IMR-90 (cell line): ENCODE measurements around the gene NUP210L. TPM values are rescaled to one million over a fixed set of nuclear protein-coding genes. Genes with fewer than 3 reads are reported as not detected.
"Not testable (repeated sequence)": the region's sequence is repeated elsewhere in the genome, so short reads cannot be mapped to it uniquely, and the experiment has no call there.

Experiments used
- ATAC-seq: fragments of 200-7000 bp; cut with Tn5 transposase; 2 replicates; pipeline ENCODE4 v1.9.1; 2020; ENCODE audit warnings: low read depth, mild to moderate bottlenecking, moderate library complexity
- BruUV-seq: library from RNA; stranded (reverse); fragments of 400-500 nt; replicated peaks from 2 replicates; lab custom pipeline; 2021; lab: Mats Ljungman, UMichigan
- CTCF ChIA-PET: fragments of 300-600 bp; formaldehyde crosslinking; extraction: SDS; loops from one replicate; lab custom pipeline; 2021; ENCODE audit warnings: antibody characterized with exemption; lab: Yijun Ruan, JAX
- POLR2A ChIA-PET: fragments of 300-600 bp; sonication (Branson Sonifier 250); formaldehyde crosslinking; loops from one replicate; lab custom pipeline; 2022; ENCODE audit warnings: antibody characterized with exemption; ENCODE audit not compliant: unreplicated experiment; lab: Charles Lee
- DNase-seq: peaks from one replicate; pipeline ENCODE4 v3.0.0; 2013
- H2AFZ ChIP-seq: replicated peaks from 2 replicates; pipeline ENCODE3; 2013; ENCODE audit warnings: low read length, mild to moderate bottlenecking; ENCODE audit not compliant: poor library complexity
- H2AK5ac ChIP-seq: 2 replicates; pipeline ENCODE4 v1.6.1; 2013; ENCODE audit warnings: low read depth, low read length, inconsistent platforms
- H2AK9ac ChIP-seq: replicated peaks from 2 replicates; pipeline ENCODE3; 2013; ENCODE audit warnings: mild to moderate bottlenecking, low read depth, low read length, moderate library complexity; ENCODE audit not compliant: poor library complexity
- H2BK120ac ChIP-seq: 2 replicates; pipeline ENCODE4 v1.6.1; 2013; ENCODE audit warnings: low read depth, low read length, inconsistent platforms
- H2BK15ac ChIP-seq: 3 replicates; pipeline ENCODE4 v1.6.1; 2013; ENCODE audit warnings: low read depth, low read length, inconsistent platforms
- H2BK20ac ChIP-seq: 2 replicates; pipeline ENCODE4 v1.6.1; 2013; ENCODE audit warnings: low read depth, mild to moderate bottlenecking, inconsistent platforms, low read length, moderate library complexity
- H2BK5ac ChIP-seq: 2 replicates; pipeline ENCODE4 v1.6.1; 2013; ENCODE audit warnings: mild to moderate bottlenecking, low read depth, low read length, inconsistent platforms; ENCODE audit not compliant: poor library complexity, severe bottlenecking
- H3K14ac ChIP-seq: replicated peaks from 2 replicates; pipeline ENCODE4 v1.6.1; 2013; ENCODE audit warnings: low read depth, low read length, inconsistent platforms
- H3K18ac ChIP-seq: 2 replicates; pipeline ENCODE4 v1.6.1; 2013; ENCODE audit warnings: low read depth, low read length, control low read depth
- H3K23ac ChIP-seq: 2 replicates; pipeline ENCODE4 v1.6.1; 2013; ENCODE audit warnings: low read depth, low read length, inconsistent platforms
- H3K27ac ChIP-seq: 2 replicates; pipeline ENCODE4 v1.5.1; 2013; ENCODE audit warnings: mild to moderate bottlenecking, control low read depth, low read length; ENCODE audit not compliant: insufficient read depth
- H3K27me3 ChIP-seq: 2 replicates; pipeline ENCODE4 v1.6.1; 2013; ENCODE audit warnings: low read length; ENCODE audit not compliant: control insufficient read depth, insufficient read depth
- H3K36me3 ChIP-seq: 2 replicates; pipeline ENCODE4 v1.6.1; 2013; ENCODE audit warnings: low read length, mixed read lengths; ENCODE audit not compliant: control insufficient read depth, insufficient read depth
- H3K4ac ChIP-seq: 2 replicates; pipeline ENCODE4 v1.6.1; 2013; ENCODE audit warnings: low read depth, low read length, inconsistent platforms
- H3K4me1 ChIP-seq: 2 replicates; pipeline ENCODE4 v1.6.1; 2013; ENCODE audit warnings: low read length, mixed read lengths; ENCODE audit not compliant: control insufficient read depth, insufficient read depth
- H3K4me2 ChIP-seq: 2 replicates; pipeline ENCODE4 v1.6.1; 2013; ENCODE audit warnings: low read depth, mild to moderate bottlenecking, control low read depth, low read length, moderate library complexity
- H3K4me3 ChIP-seq: 2 replicates; pipeline ENCODE4 v1.5.1; 2013; ENCODE audit warnings: low read depth, mild to moderate bottlenecking, control low read depth, low read length, moderate library complexity; ENCODE audit not compliant: insufficient read depth
- H3K56ac ChIP-seq: 2 replicates; pipeline ENCODE4 v1.6.1; 2013; ENCODE audit warnings: low read length, inconsistent platforms; ENCODE audit not compliant: insufficient read depth; ENCODE audit errors: extremely low read depth
- H3K79me1 ChIP-seq, 2 experiments: 2 replicates each; pipeline ENCODE4 v1.6.1; 2013; ENCODE audit warnings: low read length in 2 of 2, inconsistent platforms in 1 of 2, low read depth in 1 of 2
- H3K9ac ChIP-seq: 2 replicates; pipeline ENCODE4 v1.6.1; 2013; ENCODE audit warnings: low read depth, low read length, control low read depth
- H3K9me1 ChIP-seq: 2 replicates; pipeline ENCODE4 v1.6.1; 2013; ENCODE audit warnings: low read length, inconsistent platforms; ENCODE audit not compliant: insufficient read depth
- H3K9me3 ChIP-seq: 2 replicates; pipeline ENCODE4 v1.6.1; 2013; ENCODE audit warnings: low read length; ENCODE audit not compliant: control insufficient read depth, insufficient read depth
- H4K20me1 ChIP-seq: 2 replicates; pipeline ENCODE4 v1.6.1; 2013; ENCODE audit warnings: low read length, inconsistent platforms; ENCODE audit not compliant: insufficient read depth
- H4K5ac ChIP-seq: 2 replicates; pipeline ENCODE4 v1.6.1; 2013; ENCODE audit warnings: mild to moderate bottlenecking, low read depth, low read length, control low read depth
- H4K8ac ChIP-seq, 2 experiments: 2 replicates each; pipeline ENCODE4 v1.6.1; 2013; ENCODE audit warnings: low read depth in 2 of 2, low read length in 2 of 2, control low read depth in 1 of 2, inconsistent platforms in 1 of 2
- H4K91ac ChIP-seq: 2 replicates; pipeline ENCODE4 v1.6.1; 2013; ENCODE audit warnings: low read depth, low read length, inconsistent platforms; ENCODE audit not compliant: insufficient read depth
- BHLHE40 ChIP-seq: fragments of 150-350 bp; IDR thresholded peaks from 2 replicates; pipeline ENCODE4 v1.6.1; 2016; ENCODE audit warnings: mild to moderate bottlenecking, low read depth, low read length
- CEBPB ChIP-seq: IDR thresholded peaks from 2 replicates; pipeline ENCODE4 v1.6.1; 2012; ENCODE audit warnings: low read depth, low read length, improper control_type of control experiment
- CHD1 ChIP-seq: IDR thresholded peaks from 2 replicates; pipeline ENCODE4 v1.6.1; 2012; ENCODE audit warnings: low read depth, low read length, improper control_type of control experiment
- CTCF ChIP-seq: conservative IDR thresholded peaks from 2 replicates; pipeline ENCODE4 v1.5.1; 2012; ENCODE audit warnings: mild to moderate bottlenecking, low read depth, low read length, improper control_type of control experiment
- FOS ChIP-seq: fragments of 150-350 bp; IDR thresholded peaks from 2 replicates; pipeline ENCODE4 v1.6.1; 2016; ENCODE audit warnings: low read depth, low read length
- MAFK ChIP-seq: IDR thresholded peaks from 2 replicates; pipeline ENCODE4 v1.6.1; 2012; ENCODE audit warnings: low read depth, low read length, improper control_type of control experiment
- MXI1 ChIP-seq: IDR thresholded peaks from 2 replicates; pipeline ENCODE4 v1.6.1; 2012; ENCODE audit warnings: low read depth, mild to moderate bottlenecking, low read length, moderate library complexity, borderline replicate concordance
- NFE2L2 ChIP-seq: fragments of 150-350 bp; IDR thresholded peaks from 2 replicates; pipeline ENCODE4 v1.6.1; 2016; ENCODE audit warnings: low read depth, mild to moderate bottlenecking, low read length
- POLR2A ChIP-seq: IDR thresholded peaks from 2 replicates; pipeline ENCODE4 v1.6.1; 2012; ENCODE audit warnings: mild to moderate bottlenecking, low read depth, low read length
- RAD21 ChIP-seq: IDR thresholded peaks from 2 replicates; pipeline ENCODE4 v1.6.1; 2012; ENCODE audit warnings: low read length, improper control_type of control experiment
- RCOR1 ChIP-seq: IDR thresholded peaks from 2 replicates; pipeline ENCODE4 v1.6.1; 2012; ENCODE audit warnings: mild to moderate bottlenecking, low read length, improper control_type of control experiment; ENCODE audit not compliant: insufficient replicate concordance
- WGBS, 2 experiments: methylation state at CpG; one replicate each; pipeline versions ENCODE4 v1.1.5 to v1.1.7; 2013; ENCODE audit warnings: missing lambda C conversion rate in 2 of 2; ENCODE audit not compliant: insufficient read length in 1 of 2; ENCODE audit errors: extremely low coverage in 2 of 2; 5-methylcytosine and 5-hydroxymethylcytosine counted together
- dilution Hi-C: fragments of 300-500 bp; cut with HindIII; formaldehyde crosslinking; loops from one replicate; pipeline ENCODE4 v1.14.3; 2018; ENCODE audit warnings: low sequenced_read_pairs; ENCODE audit not compliant: unreplicated experiment
- in situ Hi-C: fragments of 300-500 bp; cut with MboI; formaldehyde crosslinking; loops from 3 replicates; pipeline ENCODE4 v1.14.3; 2019; ENCODE audit warnings: low sequenced_read_pairs, inconsistent platforms, mixed read lengths
- intact Hi-C: fragments of 100-400 bp; cut with micrococcal nuclease; formaldehyde crosslinking; loops from 2 replicates; pipeline ENCODE4 v1.10.0; 2022
- polyA plus RNA-seq, 3 experiments: library from polyadenylated mRNA; depleted of rRNA; stranded (reverse); fragments of >200 nt; gene quantifications; 2 replicates each; pipeline ENCODE4 v1.2.3, GENCODE V29; 2012; ENCODE audit warnings: low replicate concordance in 1 of 3
- total RNA-seq: library from RNA; depleted of rRNA; stranded (reverse); fragments of >200 nt; gene quantifications from 2 replicates; pipeline ENCODE4 v1.2.3, GENCODE V29; 2012

NUP210L gene
- total and polyA plus RNA-seq, 2 of the 4 experiments (the other 2 are of a cell fraction) = under 0.01 to 0.02 TPM

- TF ChIP-seq RAD21 = no peak
- TF ChIP-seq MAFK = no peak
- TF ChIP-seq RCOR1 = no peak
- TF ChIP-seq MXI1 = no peak
- no peak for TF ChIP-seq FOS
- no peak for TF ChIP-seq CEBPB
- no peak for TF ChIP-seq CTCF
- no peak for TF ChIP-seq NFE2L2
- no peak for TF ChIP-seq BHLHE40
- TF ChIP-seq CHD1 = no peak
- no peak for TF ChIP-seq POLR2A
- CTCF ChIA-PET = no interaction called here
- no peak for ATAC-seq
- no TSS peak for BruUV-seq
- peaks cover 7% of the 10 kb centered on the region for H3K27me3 ChIP-seq
- H4K5ac ChIP-seq = no peak overlapping the region
- no peak overlapping the region for H4K91ac ChIP-seq
- H3K18ac ChIP-seq = no peak overlapping the region
- no peak overlapping the region for H3K9ac ChIP-seq
- H3K56ac ChIP-seq = no peak overlapping the region
- no peak overlapping the region for H3K4ac ChIP-seq
- no peak overlapping the region for H2AFZ ChIP-seq
- dilution Hi-C loops = no loop called here
- no peak overlapping the region for H2AK5ac ChIP-seq
- no peak overlapping the region for H2BK120ac ChIP-seq
- H2AK9ac ChIP-seq = no peak overlapping the region
- in situ Hi-C loops = no loop called here
- H3K9me1 ChIP-seq = peaks cover 4% of the 10 kb centered on the region; the same call in 1 of the 2 replicates
- H4K8ac ChIP-seq = no peak overlapping the region
- no peaks in the 10 kb centered on the region for H3K36me3 ChIP-seq
- H3K23ac ChIP-seq = no peak overlapping the region
- no peak overlapping the region for H3K4me2 ChIP-seq
- no peaks in the 10 kb centered on the region for H3K4me1 ChIP-seq
- no CpG with 5 or more reads among the region's 1 CpG for WGBS, 2 experiments
- H3K4me3 ChIP-seq = no peak overlapping the region
- no peak overlapping the region for H2BK20ac ChIP-seq
- no peaks in the 10 kb centered on the region for H3K9me3 ChIP-seq
- POLR2A ChIA-PET = no interaction called here
- no peaks in the 10 kb centered on the region for H4K20me1 ChIP-seq
- no peak overlapping the region for H3K14ac ChIP-seq
- H2BK15ac ChIP-seq = no peak overlapping the region
- H2BK5ac ChIP-seq = no peak overlapping the region
- DNase-seq = no peak
- intact Hi-C loops = no loop called here
- no peak overlapping the region for H3K27ac ChIP-seq
- H3K79me1 ChIP-seq = no peaks in the 10 kb centered on the region
Measured at GRCh38 chr1:154062309-154062708, 92.6 kb downstream of the NUP210L start.

GRCh38 chr1:154047436-154047835, 107.4 kb downstream of the NUP210L start:
- H3K27me3 ChIP-seq, H3K56ac ChIP-seq, CTCF ChIA-PET, H4K20me1 ChIP-seq, BruUV-seq, H3K36me3 ChIP-seq, H3K23ac ChIP-seq, H3K9me3 ChIP-seq, H3K14ac ChIP-seq, intact Hi-C loops, dilution Hi-C loops, DNase-seq, H2AK5ac ChIP-seq, H2AFZ ChIP-seq, H3K4ac ChIP-seq, H3K18ac ChIP-seq, H4K91ac ChIP-seq, H3K4me3 ChIP-seq, in situ Hi-C loops, H4K8ac ChIP-seq, H2BK5ac ChIP-seq, H3K9me1 ChIP-seq, POLR2A ChIA-PET, H4K5ac ChIP-seq, H3K79me1 ChIP-seq, H2BK20ac ChIP-seq, H3K4me1 ChIP-seq, H3K9ac ChIP-seq, H2BK120ac ChIP-seq, ATAC-seq, H2BK15ac ChIP-seq, H2AK9ac ChIP-seq, H3K4me2 ChIP-seq, H3K27ac ChIP-seq: not testable (repeated sequence)
- WGBS, 2 experiments = no CpG with 5 or more reads among the region's 4 CpGs
